GM21367 (cell line): ENCODE data around the gene CACNA1F.

Experiments
- ATAC-seq: cut with Tn5 transposase; IDR thresholded peaks from one replicate; pipeline ENCODE4 v1.9.1; 2021; ENCODE audit not compliant: unreplicated experiment

CACNA1F gene

GRCh38 chrX:49155900-49156837, 77.0 kb downstream of the CACNA1F start:
- peak; percentile 82 for ATAC-seq

- no peak for ATAC-seq
These were observed 77.8 kb downstream of the CACNA1F start for GRCh38 chrX:49155243-49155899.
